ENCODE results near the gene CARD14. TPM values are rescaled to one million over a fixed set of nuclear protein-coding genes. Genes with fewer than 3 reads are reported as not detected.

Gene CARD14
- total RNA-seq, 1 experiment from 2014 or later = 0.24 TPM

DNA sequence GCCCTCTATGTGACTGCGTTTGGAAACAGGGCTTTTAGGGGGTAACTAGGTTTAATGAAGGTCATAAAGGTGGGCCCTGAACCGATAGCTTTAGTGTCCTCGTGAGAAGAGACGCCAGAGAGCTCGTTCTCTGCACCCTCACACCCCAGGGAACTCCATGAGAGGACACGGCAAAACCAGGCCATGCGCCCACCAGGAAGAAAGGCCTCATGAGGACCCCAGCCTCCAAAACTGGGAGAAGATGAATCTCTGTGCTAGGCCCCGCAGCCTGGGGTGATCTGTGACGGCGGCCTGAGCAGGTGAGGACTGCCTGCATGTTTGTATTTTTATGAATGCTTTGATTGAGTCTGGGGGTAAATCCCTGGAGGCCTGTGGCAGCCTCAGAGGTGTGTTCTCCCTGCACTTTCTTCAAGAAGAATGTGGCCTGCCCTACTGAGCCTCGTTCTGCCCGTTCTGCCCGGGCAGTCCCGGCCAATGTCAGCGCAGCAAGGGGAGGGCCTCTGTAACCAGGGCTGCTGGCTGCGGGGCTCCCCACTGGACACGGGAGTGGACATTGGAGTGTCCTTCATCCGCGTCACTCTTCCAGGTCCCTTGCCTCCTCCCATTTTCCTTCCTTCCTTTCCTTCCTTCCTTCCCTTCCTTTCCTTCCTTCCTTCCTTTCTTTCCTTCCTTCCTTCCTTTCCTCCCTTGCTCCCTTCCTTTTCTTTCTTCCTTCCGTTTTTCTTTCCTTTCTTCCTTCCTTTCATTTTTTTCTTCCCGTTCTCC lies 84.0 kb downstream of the CARD14 start:
- no peak overlapping the region for H3K27ac ChIP-seq (ENCODE audit: insufficient read length, low read depth, low read length)
- no peak overlapping the region for H2BK120ac ChIP-seq (ENCODE audit: low read depth, low read length, poor library complexity, severe bottlenecking)
- Mint-ChIP-seq H3K9me3 (no peaks in the 10 kb centered on the region), H3K4me3 (no peak overlapping the region; a peak in 2 of 5 replicates), H3K27ac (peak overlapping the region; percentile 51 to 85 (median 81); a peak in 4 of 7 replicates), H3K27me3 (ENCODE audit: low read depth) (no peaks in the 10 kb centered on the region), H3K4me1 (peaks cover 18 to 24% of the 10 kb centered on the region in 2 experiments), H3K36me3 (ENCODE audit: insufficient read depth in 1 of 3, low read depth in 3 of 3) (peaks cover 2 to 10% (median 4%) of the 10 kb centered on the region in 3 experiments; a peak in 5 of 7 replicates)
- H2BK12ac ChIP-seq (ENCODE audit: insufficient read length, low read depth, low read length) = no peak overlapping the region
- no peak overlapping the region for H4K91ac ChIP-seq (ENCODE audit: insufficient read length, low read depth, low read length)
- WGBS (ENCODE audit: extremely low coverage, insufficient read length, low lambda C conversion rate) = no CpG with 5 or more reads among the region's 21 CpGs
- TF ChIP-seq, protein P1, sequence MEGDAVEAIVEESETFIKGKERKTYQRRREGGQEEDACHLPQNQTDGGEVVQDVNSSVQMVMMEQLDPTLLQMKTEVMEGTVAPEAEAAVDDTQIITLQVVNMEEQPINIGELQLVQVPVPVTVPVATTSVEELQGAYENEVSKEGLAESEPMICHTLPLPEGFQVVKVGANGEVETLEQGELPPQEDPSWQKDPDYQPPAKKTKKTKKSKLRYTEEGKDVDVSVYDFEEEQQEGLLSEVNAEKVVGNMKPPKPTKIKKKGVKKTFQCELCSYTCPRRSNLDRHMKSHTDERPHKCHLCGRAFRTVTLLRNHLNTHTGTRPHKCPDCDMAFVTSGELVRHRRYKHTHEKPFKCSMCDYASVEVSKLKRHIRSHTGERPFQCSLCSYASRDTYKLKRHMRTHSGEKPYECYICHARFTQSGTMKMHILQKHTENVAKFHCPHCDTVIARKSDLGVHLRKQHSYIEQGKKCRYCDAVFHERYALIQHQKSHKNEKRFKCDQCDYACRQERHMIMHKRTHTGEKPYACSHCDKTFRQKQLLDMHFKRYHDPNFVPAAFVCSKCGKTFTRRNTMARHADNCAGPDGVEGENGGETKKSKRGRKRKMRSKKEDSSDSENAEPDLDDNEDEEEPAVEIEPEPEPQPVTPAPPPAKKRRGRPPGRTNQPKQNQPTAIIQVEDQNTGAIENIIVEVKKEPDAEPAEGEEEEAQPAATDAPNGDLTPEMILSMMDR (conservative IDR thresholded peaks at IDR 0.05) = no peak
- H3K9me3 ChIP-seq (ENCODE audit: control insufficient read depth, low read depth, low read length) = no peaks in the 10 kb centered on the region
- H3K79me2 ChIP-seq (ENCODE audit: insufficient read depth, low read length) = no peaks in the 10 kb centered on the region
- H4K8ac ChIP-seq (replicated peaks; ENCODE audit: insufficient read length, low read depth, low read length) = no peak overlapping the region
- H3K4ac ChIP-seq (ENCODE audit: low read depth, low read length) = no peak overlapping the region
- no peak overlapping the region for H3K9ac ChIP-seq (ENCODE audit: extremely low read depth, insufficient read length, low read length)
- no peak overlapping the region for H2AK5ac ChIP-seq (ENCODE audit: insufficient read length, low read length)
- H3K23ac ChIP-seq (ENCODE audit: insufficient read length, low read depth, low read length) = no peak overlapping the region
- no peak overlapping the region for H3T11ph ChIP-seq (ENCODE audit: low read length)
- no peak overlapping the region for H3K4me2 ChIP-seq (ENCODE audit: insufficient read depth, insufficient read length, low read length)
- H4K20me1 ChIP-seq (ENCODE audit: control insufficient read depth, insufficient read depth, insufficient read length) = no peaks in the 10 kb centered on the region
- DNase-seq = no peak
- no peak overlapping the region for H2BK15ac ChIP-seq (ENCODE audit: low read depth, low read length)
- H3K27me3 ChIP-seq (ENCODE audit: insufficient read depth, low read length) = no peaks in the 10 kb centered on the region
- H2AFZ ChIP-seq (ENCODE audit: low read length) = no peak overlapping the region
- H2BK20ac ChIP-seq (ENCODE audit: low read depth, low read length, poor library complexity, severe bottlenecking) = no peak overlapping the region
- no peak overlapping the region for H2BK5ac ChIP-seq (ENCODE audit: insufficient read length, low read length)
- peaks cover 7% of the 10 kb centered on the region; the same call in 1 of the 2 replicates for H3K4me1 ChIP-seq (ENCODE audit: insufficient read depth, low read length)
- no peak overlapping the region for H3K18ac ChIP-seq (ENCODE audit: insufficient read length, low read depth, low read length)
- no peak overlapping the region for H3K14ac ChIP-seq (ENCODE audit: insufficient read depth, low read length)
- no peaks in the 10 kb centered on the region for H3K23me2 ChIP-seq (ENCODE audit: insufficient read length, low read depth, low read length, poor library complexity, severe bottlenecking)
- H4K5ac ChIP-seq (ENCODE audit: insufficient read length, low read depth, low read length) = no peak overlapping the region
- no peak overlapping the region for H3K56ac ChIP-seq (ENCODE audit: insufficient read length, low read depth, low read length)
- H3K79me1 ChIP-seq (ENCODE audit: insufficient read depth, low read depth, low read length, poor library complexity, severe bottlenecking) = no peaks in the 10 kb centered on the region
